ENCODE data around the gene CD163. TPM values are rescaled to one million over a fixed set of nuclear protein-coding genes. Genes with fewer than 3 reads are reported as not detected.

CD163 gene
- total RNA-seq, 1 experiment from 2014 or later = 0.07 TPM

- no peak overlapping the region for H3K4ac ChIP-seq (ENCODE audit: low read depth, low read length)
- H2BK120ac ChIP-seq (ENCODE audit: low read depth, low read length, poor library complexity, severe bottlenecking) = no peak overlapping the region
- no peaks in the 10 kb centered on the region; a peak in 1 of 7 replicates for H3K36me3 Mint-ChIP-seq (ENCODE audit: insufficient read depth in 1 of 3, low read depth in 3 of 3)
- H3K4me1 ChIP-seq (ENCODE audit: insufficient read depth, low read length) = no peaks in the 10 kb centered on the region
- H3K79me1 ChIP-seq (ENCODE audit: insufficient read depth, low read depth, low read length, poor library complexity, severe bottlenecking) = no peaks in the 10 kb centered on the region
- H4K20me1 ChIP-seq (ENCODE audit: control insufficient read depth, insufficient read depth, insufficient read length) = no peaks in the 10 kb centered on the region
- peaks cover 3% of the 10 kb centered on the region; the same call in 1 of the 2 replicates for H3K27me3 Mint-ChIP-seq (ENCODE audit: low read depth)
- H3K4me3 Mint-ChIP-seq = no peak overlapping the region
- H2AFZ ChIP-seq (ENCODE audit: low read length) = no peak overlapping the region
- no peaks in the 10 kb centered on the region for H3K79me2 ChIP-seq (ENCODE audit: insufficient read depth, low read length)
- H3K23ac ChIP-seq (ENCODE audit: insufficient read length, low read depth, low read length) = no peak overlapping the region
- no peak overlapping the region for H4K91ac ChIP-seq (ENCODE audit: insufficient read length, low read depth, low read length)
- no peak for TF ChIP-seq CTCF (conservative IDR thresholded peaks at IDR 0.05)
- H3K4me2 ChIP-seq (ENCODE audit: insufficient read depth, insufficient read length, low read length) = no peak overlapping the region
- H3K9ac ChIP-seq (ENCODE audit: extremely low read depth, insufficient read length, low read length) = no peak overlapping the region
- no peak overlapping the region for H2BK15ac ChIP-seq (ENCODE audit: low read depth, low read length)
- no peaks in the 10 kb centered on the region for H3K9me3 ChIP-seq (ENCODE audit: control insufficient read depth, low read depth, low read length)
- no peaks in the 10 kb centered on the region for H3K23me2 ChIP-seq (ENCODE audit: insufficient read length, low read depth, low read length, poor library complexity, severe bottlenecking)
- H2AK5ac ChIP-seq (ENCODE audit: insufficient read length, low read length) = no peak overlapping the region
- no peak overlapping the region for H2BK5ac ChIP-seq (ENCODE audit: insufficient read length, low read length)
- DNase-seq = no peak
- no peaks in the 10 kb centered on the region for H3K4me1 Mint-ChIP-seq
- no peak overlapping the region for H2BK20ac ChIP-seq (ENCODE audit: low read depth, low read length, poor library complexity, severe bottlenecking)
- no peak overlapping the region for H2BK12ac ChIP-seq (ENCODE audit: insufficient read length, low read depth, low read length)
- no CpG with 5 or more reads among the region's 1 CpG for WGBS (ENCODE audit: extremely low coverage, insufficient read length, low lambda C conversion rate)
- no peaks in the 10 kb centered on the region for H3K27me3 ChIP-seq (ENCODE audit: insufficient read depth, low read length)
- no peak overlapping the region for H3K27ac ChIP-seq (ENCODE audit: insufficient read length, low read depth, low read length)
- H3T11ph ChIP-seq (ENCODE audit: low read length) = no peak overlapping the region
- no peak overlapping the region for H3K14ac ChIP-seq (ENCODE audit: insufficient read depth, low read length)
- H3K56ac ChIP-seq (ENCODE audit: insufficient read length, low read depth, low read length) = no peak overlapping the region
- H3K27ac Mint-ChIP-seq = no peak overlapping the region
- H4K8ac ChIP-seq (replicated peaks; ENCODE audit: insufficient read length, low read depth, low read length) = no peak overlapping the region
- no peaks in the 10 kb centered on the region for H3K9me3 Mint-ChIP-seq
- no peak overlapping the region for H4K5ac ChIP-seq (ENCODE audit: insufficient read length, low read depth, low read length)
- H3K18ac ChIP-seq (ENCODE audit: insufficient read length, low read depth, low read length) = no peak overlapping the region
Observed at GRCh38 chr12:7479771-7480170, 23.8 kb downstream of the CD163 start.
